Right cardiac atrium (tissue), 5 donors: ENCODE results near the gene DPP7. TPM values are rescaled to one million over a fixed set of nuclear protein-coding genes. Genes with fewer than 3 reads are reported as not detected.

Experiments
- ATAC-seq, 2 donors: fragments of 200-7000 bp; cut with Tn5 transposase; one replicate each; pipeline versions ENCODE4 v1.8.0 to v1.9.1; 2020; ENCODE audit warnings: moderate library complexity in 2 of 2, mild to moderate bottlenecking in 1 of 2
- DNase-seq, 3 donors: peaks; one replicate each; pipeline ENCODE4 v3.0.0-alpha.2; 2020
- H3K27ac ChIP-seq: one replicate; pipeline ENCODE4 v1.5.1; 2013; ENCODE audit warnings: mild to moderate bottlenecking, low read length, control low read depth, moderate library complexity
- H3K27me3 ChIP-seq: one replicate; pipeline ENCODE4 v1.6.1; 2013; ENCODE audit not compliant: control insufficient read depth, insufficient read depth
- H3K4me1 ChIP-seq: one replicate; pipeline ENCODE4 v1.6.1; 2013; ENCODE audit warnings: low read length; ENCODE audit not compliant: control insufficient read depth, insufficient read depth
- H3K4me3 ChIP-seq: one replicate; pipeline ENCODE4 v1.5.1; 2013; ENCODE audit warnings: low read length, control low read depth
- H3K9me3 ChIP-seq: one replicate; pipeline ENCODE4 v1.6.1; 2013; ENCODE audit warnings: low read length; ENCODE audit not compliant: control insufficient read depth
- WGBS: extraction: QIAGEN DNeasy Blood & Tissue Kit; methylation state at CpG from one replicate; pipeline ENCODE4 v1.1.7; 2013; 5-methylcytosine and 5-hydroxymethylcytosine counted together
- intact Hi-C, 4 donors: fragments of 100-400 bp; cut with DNase I; formaldehyde crosslinking; loops; one replicate each; pipeline versions ENCODE4 v1.11.0 to v1.14.0; 2022 to 2023
- polyA plus RNA-seq: library from polyadenylated mRNA; stranded (reverse); fragments of 200-250 nt; gene quantifications from one replicate; pipeline ENCODE4 v1.2.3, GENCODE V29; 2013
- total RNA-seq, 4 donors: library from RNA; stranded (reverse); fragmentation: NEBNext Ultra II Directional; extraction: Animal tissue kit (Norgen Biotek cat#: 25700); gene quantifications; one replicate each; pipeline ENCODE4 v1.2.1, GENCODE V29; 2021
- donor health status: healthy with polysubstance abuse.
- donor health status: DM: no; HTN: yes; CAD: no.
- donor health status: DM: no; HTN: no; CAD: no.
- donor health status: DM: no; HTN: yes; CAD: no; lungs with severe emphysema.
- donor health status: DM: yes; HTN: yes; CAD: no.

The DPP7 gene
- total and polyA plus RNA-seq, 5 donors: 211 to 288 (median 241) TPM

- H3K27ac ChIP-seq: no peak overlapping the region
- H3K27me3 ChIP-seq: no peaks in the 10 kb centered on the region
- DNase-seq (peak in 1 of 3 donors; percentile 60), ATAC-seq (no peak)
- H3K9me3 ChIP-seq: no peaks in the 10 kb centered on the region
- WGBS: 79% methylated on average over 30 of the region's 30 CpGs
- H3K4me1 ChIP-seq: no peaks in the 10 kb centered on the region
- no peak overlapping the region for H3K4me3 ChIP-seq
- intact Hi-C loops: no loop called here
Observed at GRCh38 chr9:137095664-137096517, 18.6 kb downstream of the DPP7 start.

GRCh38 chr9:137089232-137089947, 25.1 kb downstream of the DPP7 start:
- ATAC-seq (no peak), DNase-seq (peak in 1 of 3 donors; percentile 72)
- 73% methylated on average over 11 of the region's 11 CpGs for WGBS
- intact Hi-C loops: no loop called here
- no peaks in the 10 kb centered on the region for H3K9me3 ChIP-seq
- H3K4me1 ChIP-seq: no peaks in the 10 kb centered on the region
- no peak overlapping the region for H3K27ac ChIP-seq
- H3K4me3 ChIP-seq: no peak overlapping the region
- no peaks in the 10 kb centered on the region for H3K27me3 ChIP-seq

GRCh38 chr9:137088121-137088520, 26.4 kb downstream of the DPP7 start:
- no peak for DNase-seq
- no peak for ATAC-seq
- intact Hi-C loops: no loop called here
- WGBS: 83% methylated on average over 5 of the region's 5 CpGs
- no peaks in the 10 kb centered on the region for H3K9me3 ChIP-seq
- H3K4me3 ChIP-seq: no peak overlapping the region
- no peak overlapping the region for H3K27ac ChIP-seq
- no peaks in the 10 kb centered on the region for H3K27me3 ChIP-seq
- no peaks in the 10 kb centered on the region for H3K4me1 ChIP-seq

GRCh38 chr9:137087409-137087925, 27.1 kb downstream of the DPP7 start:
- Histone ChIP-seq H3K27me3 (no peaks in the 10 kb centered on the region), H3K4me1 (no peaks in the 10 kb centered on the region), H3K9me3 (no peaks in the 10 kb centered on the region), H3K4me3 (peak overlapping the region; percentile 58), H3K27ac (peak overlapping the region; percentile 53)
- WGBS: 9% methylated on average over 22 of the region's 22 CpGs
- DNase-seq: no peak
- peak in 1 of 2 donors; percentile 1 for ATAC-seq
- intact Hi-C loops: no loop called here

GRCh38 chr9:137086531-137087408, 27.8 kb downstream of the DPP7 start, which contains the start of gene MAN1B1:
TSS of gene MAN1B1 (plus strand) at chr9:137086985. CDS start at chr9:137087000, 15 bp downstream.
- Histone ChIP-seq H3K27ac (peak within 1 kb of the TSS; percentile 81), H3K4me1 (no peaks in the 10 kb centered on the region), H3K27me3 (no peaks in the 10 kb centered on the region), H3K9me3 (no peaks in the 10 kb centered on the region), H3K4me3 (peak within 1 kb of the TSS; percentile 58)
- ATAC-seq (peak; percentile 94 to 95), DNase-seq (peak; percentile 99 to 100 (median 100))
- intact Hi-C loops: no loop called here
- WGBS: under 1% methylated on average over 101 of the region's 101 CpGs

GRCh38 chr9:137085920-137086530, 28.5 kb downstream of the DPP7 start:
- Histone ChIP-seq H3K4me3 (peak overlapping the region; percentile 55), H3K27ac (peak overlapping the region; percentile 81), H3K27me3 (no peaks in the 10 kb centered on the region), H3K4me1 (no peaks in the 10 kb centered on the region), H3K9me3 (no peaks in the 10 kb centered on the region)
- ATAC-seq: peak; percentile 41 to 46
- DNase-seq: peak; percentile 72 to 87 (median 84)
- under 1% methylated on average over 58 of the region's 58 CpGs for WGBS
- intact Hi-C loops: no loop called here

GRCh38 chr9:137084526-137084925, 30.0 kb downstream of the DPP7 start:
- H3K4me3 ChIP-seq: no peak overlapping the region
- H3K27ac ChIP-seq: no peak overlapping the region
- intact Hi-C loops: no loop called here
- H3K9me3 ChIP-seq: no peaks in the 10 kb centered on the region
- WGBS: 77% methylated on average over 9 of the region's 9 CpGs
- no peaks in the 10 kb centered on the region for H3K27me3 ChIP-seq
- DNase-seq (peak in 2 of 3 donors; percentile 48 to 52), ATAC-seq (no peak)
- no peaks in the 10 kb centered on the region for H3K4me1 ChIP-seq

- 65% methylated on average over 12 of the region's 12 CpGs for WGBS
- DNase-seq (peak; percentile 76 to 81 (median 81)), ATAC-seq (no peak)
- H3K4me1 ChIP-seq: no peaks in the 10 kb centered on the region
- intact Hi-C loops: no loop called here
- no peak overlapping the region for H3K4me3 ChIP-seq
- H3K27ac ChIP-seq: no peak overlapping the region
- H3K27me3 ChIP-seq: no peaks in the 10 kb centered on the region
- H3K9me3 ChIP-seq: no peaks in the 10 kb centered on the region
Observed at GRCh38 chr9:137083394-137084004, 31.0 kb downstream of the DPP7 start.

GRCh38 chr9:137082925-137083290, 31.6 kb downstream of the DPP7 start:
- DNase-seq (peak in 1 of 3 donors; percentile 34), ATAC-seq (no peak)
- Histone ChIP-seq H3K27ac (no peak overlapping the region), H3K4me1 (no peaks in the 10 kb centered on the region), H3K4me3 (no peak overlapping the region), H3K9me3 (no peaks in the 10 kb centered on the region), H3K27me3 (no peaks in the 10 kb centered on the region)
- intact Hi-C loops: no loop called here
- 86% methylated on average over 8 of the region's 8 CpGs for WGBS
